Colonic mucosa (tissue), 4 donors: ENCODE measurements around the gene SLC20A1. TPM values are rescaled to one million over a fixed set of nuclear protein-coding genes. Genes with fewer than 3 reads are reported as not detected.
"Not testable (repeated sequence)": the region's sequence is repeated elsewhere in the genome, so short reads cannot be mapped to it uniquely, and the experiment has no call there.

Experiments
- DNase-seq: peaks from one replicate; pipeline ENCODE4 v3.0.0-alpha.2; 2020
- H3K27ac ChIP-seq: fragments of 200-600 bp; one replicate; pipeline ENCODE4 v1.8.0; 2021
- H3K27me3 ChIP-seq: fragments of 200-600 bp; one replicate; pipeline ENCODE4 v1.8.0; 2021
- H3K36me3 ChIP-seq: fragments of 200-600 bp; one replicate; pipeline ENCODE4 v1.8.0; 2021
- H3K4me1 ChIP-seq: fragments of 200-600 bp; one replicate; pipeline ENCODE4 v1.8.0; 2021; ENCODE audit warnings: mild to moderate bottlenecking
- H3K4me3 ChIP-seq: fragments of 200-600 bp; one replicate; pipeline ENCODE4 v1.8.0; 2021
- H3K9ac ChIP-seq, 2 donors: one replicate each; pipeline ENCODE4 v1.7.0; 2013; ENCODE audit warnings: control low read depth in 2 of 2, low read depth in 2 of 2, low read length in 2 of 2
- H3K9me3 ChIP-seq: fragments of 200-600 bp; one replicate; pipeline ENCODE4 v1.8.0; 2021
- CTCF ChIP-seq: fragments of 200-600 bp; IDR thresholded peaks from one replicate; pipeline ENCODE4 v1.8.0; 2022; ENCODE audit warnings: antibody characterized with exemption, mild to moderate bottlenecking
- intact Hi-C: fragments of 100-400 bp; cut with DNase I; formaldehyde crosslinking; loops from one replicate; pipeline ENCODE4 v1.14.1; 2022
- total RNA-seq, 2 donors: library from RNA; stranded (reverse); fragmentation: NEBNext Ultra II Directional in 1 of 2; extraction: Animal tissue kit (Norgen Biotek cat#: 25700) in 1 of 2; gene quantifications; one replicate each; pipeline ENCODE4 v1.2.1, GENCODE V29; 2021
- donor health status: healthy.
- donor health status: DM: no; HTN: no; CAD: no.
- donor health status: DM: no; HTN: no; CAD: no.

The SLC20A1 gene
- total RNA-seq, 2 donors from 2014 or later, result 50.9 to 119 TPM

GRCh38 chr2:112607680-112608438 is 37.9 kb upstream of the SLC20A1 start:
- Histone ChIP-seq H3K4me3 (no peak overlapping the region), H3K9me3 (no peaks in the 10 kb centered on the region), H3K36me3 (no peaks in the 10 kb centered on the region), H3K27ac (no peak overlapping the region), H3K9ac (no peak overlapping the region), H3K4me1 (no peaks in the 10 kb centered on the region), H3K27me3 (no peaks in the 10 kb centered on the region)
- no peak for TF ChIP-seq CTCF
- intact Hi-C loops, result loop anchor here (10.0 kb wide), 1 partner anchor 337 kb away; no protein-coding TSS in a partner anchor
- no peak for DNase-seq

GRCh38 chr2:112609320-112609719 is 36.4 kb upstream of the SLC20A1 start:
- not testable (repeated sequence) for H3K36me3 ChIP-seq, H3K27ac ChIP-seq, H3K4me1 ChIP-seq, H3K4me3 ChIP-seq, H3K9me3 ChIP-seq, H3K27me3 ChIP-seq, H3K9ac ChIP-seq, DNase-seq
- intact Hi-C loops, result loop anchor here (10.0 kb wide), 1 partner anchor 335 kb away; no protein-coding TSS in a partner anchor

GRCh38 chr2:112612283-112612682 is 33.5 kb upstream of the SLC20A1 start:
- H3K27ac ChIP-seq, H3K4me3 ChIP-seq, H3K9me3 ChIP-seq, intact Hi-C loops, H3K9ac ChIP-seq, H3K36me3 ChIP-seq, H3K27me3 ChIP-seq, H3K4me1 ChIP-seq, DNase-seq: not testable (repeated sequence)

- Histone ChIP-seq H3K36me3 (no peaks in the 10 kb centered on the region), H3K4me3 (no peak overlapping the region), H3K4me1 (no peaks in the 10 kb centered on the region), H3K9ac (no peak overlapping the region), H3K27me3 (no peaks in the 10 kb centered on the region), H3K9me3 (no peaks in the 10 kb centered on the region), H3K27ac (no peak overlapping the region)
- intact Hi-C loops, result no loop called here
- no peak for TF ChIP-seq CTCF
- peak; percentile 67 for DNase-seq
These were observed 31.4 kb upstream of the SLC20A1 start for GRCh38 chr2:112614201-112614840.

GRCh38 chr2:112615051-112615450 is 30.7 kb upstream of the SLC20A1 start:
- H3K36me3 ChIP-seq, result no peaks in the 10 kb centered on the region
- H3K9me3 ChIP-seq, result no peaks in the 10 kb centered on the region
- no peaks in the 10 kb centered on the region for H3K27me3 ChIP-seq
- H3K27ac ChIP-seq, result no peak overlapping the region
- no peak for DNase-seq
- TF ChIP-seq CTCF, result no peak
- H3K4me1 ChIP-seq, result no peaks in the 10 kb centered on the region
- intact Hi-C loops, result no loop called here
- no peak overlapping the region for H3K4me3 ChIP-seq
- no peak overlapping the region for H3K9ac ChIP-seq

GRCh38 chr2:112615798-112616197 is 29.9 kb upstream of the SLC20A1 start:
- H3K9ac ChIP-seq, H3K27ac ChIP-seq, H3K4me3 ChIP-seq, H3K9me3 ChIP-seq, H3K36me3 ChIP-seq, DNase-seq, intact Hi-C loops, H3K27me3 ChIP-seq, H3K4me1 ChIP-seq: not testable (repeated sequence)

GRCh38 chr2:112618383-112618782 is 27.4 kb upstream of the SLC20A1 start:
- Histone ChIP-seq H3K36me3 (no peaks in the 10 kb centered on the region), H3K9me3 (no peaks in the 10 kb centered on the region), H3K9ac (no peak overlapping the region), H3K27me3 (no peaks in the 10 kb centered on the region), H3K4me3 (no peak overlapping the region), H3K4me1 (no peaks in the 10 kb centered on the region), H3K27ac (no peak overlapping the region)
- intact Hi-C loops, result no loop called here
- no peak for DNase-seq
- no peak for TF ChIP-seq CTCF
